Neural cell (in vitro differentiated cells): Measurements from ENCODE around the gene CHKB. TPM values are rescaled to one million over a fixed set of nuclear protein-coding genes. Genes with fewer than 3 reads are reported as not detected.
A peak's percentile ranks its signal among the peaks of the same experiment; 100 is the strongest.

Experiments
- H2AFZ ChIP-seq: fragments of 200-600, 300-800 bp; sonication (generic), shearing (Covaris generic); 2 replicates; pipeline ENCODE4 v1.6.0; 2014; ENCODE audit warnings: low read depth, mild to moderate bottlenecking, antibody characterized with exemption, low read length, moderate library complexity
- H3F3A ChIP-seq: fragments of 200-600 bp; shearing (Covaris generic); 2 replicates; pipeline ENCODE4 v1.6.1; 2016; ENCODE audit warnings: mild to moderate bottlenecking, moderate library complexity, mixed read lengths, antibody characterized with exemption, low read length; ENCODE audit not compliant: insufficient read depth, poor library complexity, severe bottlenecking
- H3K27ac ChIP-seq: fragments of 200-600, 300-800 bp; sonication (generic), shearing (Covaris generic); 2 replicates; pipeline ENCODE4 v1.5.1; 2014; ENCODE audit warnings: mild to moderate bottlenecking, low read length, moderate library complexity
- H3K27me3 ChIP-seq: fragments of 300-800, 200-600 bp; sonication (generic), shearing (Covaris generic); 2 replicates; pipeline ENCODE4 v1.6.0; 2014; ENCODE audit warnings: mild to moderate bottlenecking, low read depth, low read length, moderate library complexity; ENCODE audit not compliant: insufficient read depth
- H3K36me3 ChIP-seq: fragments of 300-800, 200-600 bp; sonication (generic), shearing (Covaris generic); 2 replicates; pipeline ENCODE4 v1.5.1; 2014; ENCODE audit warnings: mild to moderate bottlenecking, antibody characterized with exemption, low read length, moderate library complexity; ENCODE audit not compliant: insufficient read depth
- H3K4me2 ChIP-seq: fragments of 300-800, 200-600 bp; sonication (generic), shearing (Covaris generic); 2 replicates; pipeline ENCODE4 v1.6.0; 2014; ENCODE audit warnings: mild to moderate bottlenecking, low read length
- H3K4me3 ChIP-seq: fragments of 300-800, 200-600 bp; sonication (generic), shearing (Covaris generic); 2 replicates; pipeline ENCODE4 v1.5.1; 2014; ENCODE audit warnings: mild to moderate bottlenecking, low read length, moderate library complexity
- H3K79me2 ChIP-seq: fragments of 200-600 bp; shearing (Covaris generic); replicated peaks from 2 replicates; pipeline ENCODE4 v1.6.0; 2014; ENCODE audit warnings: mild to moderate bottlenecking, low read length, moderate library complexity; ENCODE audit not compliant: insufficient read depth
- H3K9ac ChIP-seq: fragments of 300-800, 200-600 bp; sonication (generic), shearing (Covaris generic); 2 replicates; pipeline ENCODE4 v1.6.1; 2016; ENCODE audit warnings: mild to moderate bottlenecking, low read length, mixed read lengths
- H3K9me2 ChIP-seq: fragments of 200-600 bp; shearing (Covaris generic); 2 replicates; pipeline ENCODE4 v1.6.1; 2016; ENCODE audit warnings: mild to moderate bottlenecking, low read length, mixed read lengths; ENCODE audit not compliant: insufficient read depth
- H3K9me3 ChIP-seq: fragments of 200-600, 300-800 bp; sonication (generic), shearing (Covaris generic); 2 replicates; pipeline ENCODE4 v1.6.1; 2016; ENCODE audit warnings: mild to moderate bottlenecking, mixed run types, low read length, moderate library complexity, mixed read lengths
- H4K20me1 ChIP-seq: fragments of 200-600 bp; shearing (Covaris generic); 2 replicates; pipeline ENCODE4 v1.6.1; 2016; ENCODE audit warnings: mild to moderate bottlenecking, mixed run types; ENCODE audit not compliant: insufficient read depth
- CTCF ChIP-seq: fragments of 450-650 bp; IDR thresholded peaks from 2 replicates; pipeline ENCODE4 v1.5.1; 2014; ENCODE audit warnings: antibody characterized with exemption, mild to moderate bottlenecking, moderate library complexity; ENCODE audit not compliant: poor library complexity, severe bottlenecking
- EP300 ChIP-seq: fragments of 450-650 bp; conservative IDR thresholded peaks from 2 replicates; pipeline ENCODE4 v1.6.1; 2014; ENCODE audit warnings: antibody characterized with exemption, mild to moderate bottlenecking, moderate library complexity; ENCODE audit not compliant: poor library complexity, severe bottlenecking
- EZH2 ChIP-seq: fragments of 200-600, 300-800 bp; shearing (Covaris generic), sonication (generic); IDR thresholded peaks from 2 replicates; pipeline ENCODE4 v1.6.1; 2014; ENCODE audit warnings: antibody characterized with exemption, low read length, borderline replicate concordance, mild to moderate bottlenecking; ENCODE audit not compliant: insufficient read depth, poor library complexity, severe bottlenecking
- MXI1 ChIP-seq: fragments of 450-650 bp; conservative IDR thresholded peaks from 2 replicates; pipeline ENCODE4 v1.6.1; 2014; ENCODE audit warnings: antibody characterized with exemption, mild to moderate bottlenecking; ENCODE audit not compliant: poor library complexity, severe bottlenecking
- POLR2AphosphoS5 ChIP-seq: IDR thresholded peaks from 2 replicates; pipeline ENCODE4 v1.6.1; 2012
- RAD21 ChIP-seq: fragments of 450-650 bp; conservative IDR thresholded peaks from 2 replicates; pipeline ENCODE4 v1.6.1; 2014; ENCODE audit warnings: antibody characterized with exemption, mild to moderate bottlenecking, moderate library complexity
- REST ChIP-seq: IDR thresholded peaks from 2 replicates; pipeline ENCODE4 v1.6.1; 2012; ENCODE audit warnings: borderline replicate concordance
- SMC3 ChIP-seq: fragments of 450-650 bp; conservative IDR thresholded peaks from 2 replicates; pipeline ENCODE4 v1.6.1; 2014; ENCODE audit warnings: antibody characterized with exemption, mild to moderate bottlenecking, moderate library complexity; ENCODE audit not compliant: poor library complexity
- TAF1 ChIP-seq: IDR thresholded peaks from 2 replicates; pipeline ENCODE4 v1.6.1; 2012; ENCODE audit warnings: low read depth
- polyA minus RNA-seq: library from RNA; depleted of rRNA, polyadenylated mRNA; stranded (reverse); fragments of >200 nt; gene quantifications from 2 replicates; pipeline ENCODE4 v1.2.3, GENCODE V29; 2014
- polyA plus RNA-seq: library from polyadenylated mRNA; depleted of rRNA; stranded (reverse); fragments of >200 nt; gene quantifications from 2 replicates; pipeline ENCODE4 v1.2.3, GENCODE V29; 2014

The CHKB gene
- 170 and 173 TPM in 2 replicates for polyA plus RNA-seq
- polyA minus RNA-seq, result 43.5 and 47.5 TPM in 2 replicates

- Histone ChIP-seq H3K79me2 (peaks cover 9% of the 10 kb centered on the region), H4K20me1 (no peaks in the 10 kb centered on the region), H3K9me2 (no peaks in the 10 kb centered on the region), H2AFZ (peak within 1 kb of the TSS; percentile 94), H3K4me3 (peak within 1 kb of the TSS; percentile 96), H3K27ac (peak within 1 kb of the TSS; percentile 93), H3K27me3 (no peaks in the 10 kb centered on the region), H3F3A (no peaks in the 10 kb centered on the region), H3K36me3 (no peaks in the 10 kb centered on the region), H3K9me3 (no peaks in the 10 kb centered on the region), H3K4me2 (peak within 1 kb of the TSS; percentile 84), H3K9ac (peak within 1 kb of the TSS; percentile 97)
- TF ChIP-seq SMC3 (no peak), EP300 (peak; percentile 10), RAD21 (no peak), MXI1 (peak; percentile 78), EZH2 (no peak), TAF1 (peak; percentile 59), CTCF (no peak), POLR2AphosphoS5 (peak; percentile 78), REST (peak; percentile 49)
Observed at GRCh38 chr22:50582493-50583293, at the start of gene CHKB. CHKB (minus strand) TSS chr22:50582849; CDS start chr22:50582781, 68 bp downstream.

GRCh38 chr22:50630376-50630775 lies 47.7 kb upstream of the CHKB start:
- TF ChIP-seq TAF1, result no peak
- no peak for TF ChIP-seq SMC3
- TF ChIP-seq MXI1, result no peak
- TF ChIP-seq EP300, result no peak
- no peak for TF ChIP-seq EZH2
- no peak for TF ChIP-seq REST
- TF ChIP-seq CTCF, result no peak
- no peak for TF ChIP-seq POLR2AphosphoS5
- TF ChIP-seq RAD21, result no peak
- Histone ChIP-seq H2AFZ (no peak overlapping the region), H3K4me2 (no peak overlapping the region), H3K9me3 (no peaks in the 10 kb centered on the region), H3F3A (no peaks in the 10 kb centered on the region), H4K20me1 (no peaks in the 10 kb centered on the region), H3K36me3 (no peaks in the 10 kb centered on the region), H3K27me3 (no peaks in the 10 kb centered on the region), H3K27ac (no peak overlapping the region), H3K9ac (no peak overlapping the region), H3K4me3 (no peak overlapping the region), H3K9me2 (no peaks in the 10 kb centered on the region), H3K79me2 (no peaks in the 10 kb centered on the region)
